Osteocyte (in vitro differentiated cells): ENCODE results near the gene RPL13. TPM values are rescaled to one million over a fixed set of nuclear protein-coding genes. Genes with fewer than 3 reads are reported as not detected.

Source experiments
- DNase-seq: peaks from one replicate; pipeline ENCODE4 v3.0.0; 2021; ENCODE audit warnings: mixed read lengths; ENCODE audit not compliant: unreplicated experiment; ENCODE audit errors: extremely low spot score
- H3K27ac Mint-ChIP-seq: one replicate; pipeline ENCODE4 v1.8.0; 2021; ENCODE audit warnings: mild to moderate bottlenecking, mixed read lengths; ENCODE audit not compliant: unreplicated experiment
- H3K27me3 Mint-ChIP-seq: one replicate; pipeline ENCODE4 v1.8.0; 2021; ENCODE audit warnings: mixed read lengths; ENCODE audit not compliant: unreplicated experiment
- H3K36me3 Mint-ChIP-seq: one replicate; pipeline ENCODE4 v1.8.0; 2021; ENCODE audit warnings: mixed read lengths; ENCODE audit not compliant: unreplicated experiment
- H3K4me1 Mint-ChIP-seq: one replicate; pipeline ENCODE4 v1.8.0; 2021; ENCODE audit warnings: mixed read lengths; ENCODE audit not compliant: unreplicated experiment
- H3K4me3 Mint-ChIP-seq: one replicate; pipeline ENCODE4 v1.8.0; 2021; ENCODE audit warnings: mild to moderate bottlenecking, moderate library complexity, mixed read lengths; ENCODE audit not compliant: unreplicated experiment
- H3K9me3 Mint-ChIP-seq: one replicate; pipeline ENCODE4 v1.8.0; 2021; ENCODE audit warnings: mixed read lengths; ENCODE audit not compliant: unreplicated experiment
- CTCF ChIP-seq: fragments of 200-600 bp; sonication (generic); IDR thresholded peaks from 2 replicates; pipeline ENCODE4 v1.5.0; 2021; ENCODE audit warnings: antibody characterized with exemption, mild to moderate bottlenecking, moderate library complexity
- total RNA-seq: library from RNA; stranded (reverse); gene quantifications from 2 replicates; pipeline ENCODE4 v1.2.1, GENCODE V29; 2021

RPL13 gene
- total RNA-seq, 1 donor from 2014 or later, result 1,785 TPM

- TF ChIP-seq CTCF, result no peak
- Mint-ChIP-seq H3K9me3 (no peaks in the 10 kb centered on the region), H3K27ac (no peak overlapping the region), H3K27me3 (no peaks in the 10 kb centered on the region), H3K4me1 (no peaks in the 10 kb centered on the region), H3K4me3 (no peak overlapping the region), H3K36me3 (peaks cover 22% of the 10 kb centered on the region)
- DNase-seq, result no peak
Measured at GRCh38 chr16:89544113-89544512, 16.4 kb upstream of the RPL13 start.

GRCh38 chr16:89544713-89545043, 15.8 kb upstream of the RPL13 start:
- no peaks in the 10 kb centered on the region for H3K9me3 Mint-ChIP-seq
- H3K4me1 Mint-ChIP-seq, result no peaks in the 10 kb centered on the region
- peaks cover 24% of the 10 kb centered on the region for H3K36me3 Mint-ChIP-seq

GRCh38 chr16:89545044-89545830, 15.2 kb upstream of the RPL13 start:
- no peak for DNase-seq
- no peaks in the 10 kb centered on the region for H3K9me3 Mint-ChIP-seq
- no peak overlapping the region for H3K27ac Mint-ChIP-seq
- TF ChIP-seq CTCF, result no peak
- peaks cover 25% of the 10 kb centered on the region for H3K36me3 Mint-ChIP-seq
- H3K4me3 Mint-ChIP-seq, result no peak overlapping the region
- no peaks in the 10 kb centered on the region for H3K4me1 Mint-ChIP-seq
- H3K27me3 Mint-ChIP-seq, result no peaks in the 10 kb centered on the region

More at GRCh38 chr16:89544713-89545043, 15.8 kb upstream of the RPL13 start:
- Mint-ChIP-seq H3K27ac (no peak overlapping the region), H3K4me3 (no peak overlapping the region), H3K27me3 (no peaks in the 10 kb centered on the region)
- no peak for DNase-seq
- no peak for TF ChIP-seq CTCF

- peaks cover 23% of the 10 kb centered on the region for H3K36me3 Mint-ChIP-seq
Measured at GRCh38 chr16:89545831-89546574, 14.5 kb upstream of the RPL13 start.

More at GRCh38 chr16:89545831-89546574, 14.5 kb upstream of the RPL13 start:
- no peaks in the 10 kb centered on the region for H3K4me1 Mint-ChIP-seq
- DNase-seq, result no peak
- no peaks in the 10 kb centered on the region for H3K9me3 Mint-ChIP-seq
- H3K27me3 Mint-ChIP-seq, result no peaks in the 10 kb centered on the region
- no peak for TF ChIP-seq CTCF
- no peak overlapping the region for H3K27ac Mint-ChIP-seq
- no peak overlapping the region for H3K4me3 Mint-ChIP-seq
